SK-N-SH (cell line): ENCODE measurements around the gene KLHL17. TPM values are rescaled to one million over a fixed set of nuclear protein-coding genes. Genes with fewer than 3 reads are reported as not detected.
A peak's percentile ranks its signal among the peaks of the same experiment; 100 is the strongest.

Experiments
- CTCF ChIA-PET: fragments of 300-600, 350-600 bp; formaldehyde crosslinking; extraction: SDS; loops from one replicate; lab custom pipeline; 2021; lab: Yijun Ruan, JAX
- POLR2A ChIA-PET: fragments of 350-600 bp; sonication (Branson Sonifier 250); formaldehyde crosslinking; extraction: SDS; loops from one replicate; lab custom pipeline; 2020; ENCODE audit warnings: antibody characterized with exemption, inconsistent platforms; lab: Yijun Ruan, JAX
- DNase-seq: peaks from one replicate; pipeline ENCODE4 v3.0.0; 2012
- H2AFZ ChIP-seq: fragments of 200-600 bp; sonication (generic); 2 replicates; pipeline ENCODE4 v1.8.1; 2016; ENCODE audit warnings: antibody characterized with exemption, mild to moderate bottlenecking, low read depth
- H3F3A ChIP-seq: fragments of 200-600 bp; sonication (generic); replicated peaks from 2 replicates; pipeline ENCODE3; 2016; ENCODE audit warnings: antibody characterized with exemption, mild to moderate bottlenecking; ENCODE audit not compliant: insufficient read depth
- H3K27ac ChIP-seq, 2 experiments: fragments of 200-500 bp in 1 of 2; fragments of 200-600 bp in 1 of 2; sonication (Bioruptor generic) in 1 of 2; sonication (generic), shearing (Covaris generic) in 1 of 2; 2 replicates each; pipeline versions ENCODE4 v1.5.1 to v1.6.1; 2014 to 2016; ENCODE audit warnings: low read depth in 2 of 2, inconsistent platforms in 1 of 2, low read length in 1 of 2, mild to moderate bottlenecking in 1 of 2, mixed read lengths in 1 of 2
- H3K27me3 ChIP-seq: fragments of 200-600 bp; sonication (generic), shearing (Covaris generic); 2 replicates; pipeline ENCODE4 v1.6.1; 2016; ENCODE audit warnings: mixed run types; ENCODE audit not compliant: insufficient read depth
- H3K36me3 ChIP-seq, 2 experiments: fragments of 200-500 bp in 1 of 2; fragments of 200-600 bp in 1 of 2; sonication (Bioruptor generic) in 1 of 2; sonication (generic) in 1 of 2; replicated peaks in 1 of 2; 2 replicates each; pipeline versions ENCODE3 to v1.5.1; 2014 to 2016; ENCODE audit warnings: low read length in 1 of 2, mild to moderate bottlenecking in 1 of 2; ENCODE audit not compliant: insufficient read depth in 2 of 2, control insufficient read depth in 1 of 2
- H3K4me1 ChIP-seq, 2 experiments: fragments of 200-500 bp in 1 of 2; fragments of 200-600 bp in 1 of 2; sonication (Bioruptor generic) in 1 of 2; sonication (generic), shearing (Covaris generic) in 1 of 2; 2 replicates each; pipeline versions ENCODE4 v1.5.1 to v1.6.1; 2014 to 2016; ENCODE audit warnings: low read depth in 1 of 2, low read length in 1 of 2, mixed run types in 1 of 2; ENCODE audit not compliant: insufficient read depth in 2 of 2, control insufficient read depth in 1 of 2
- H3K4me2 ChIP-seq: fragments of 200-600 bp; sonication (generic), shearing (Covaris generic); 2 replicates; pipeline ENCODE4 v1.6.1; 2017; ENCODE audit warnings: mixed run types
- H3K4me3 ChIP-seq, 2 experiments: fragments of 200-500 bp in 1 of 2; fragments of 200-600 bp in 1 of 2; sonication (Bioruptor generic) in 1 of 2; sonication (generic), shearing (Covaris generic) in 1 of 2; 2 replicates each; pipeline versions ENCODE4 v1.5.1 to v1.8.1; 2014 to 2016; ENCODE audit warnings: low read depth in 2 of 2, inconsistent platforms in 1 of 2, low read length in 1 of 2, mild to moderate bottlenecking in 1 of 2, mixed read lengths in 1 of 2, moderate library complexity in 1 of 2
- H3K79me2 ChIP-seq: fragments of 200-600 bp; sonication (generic); 2 replicates; pipeline ENCODE4 v1.8.1; 2017; ENCODE audit warnings: mild to moderate bottlenecking; ENCODE audit not compliant: insufficient read depth
- H3K9ac ChIP-seq: fragments of 200-600 bp; sonication (generic); 2 replicates; pipeline ENCODE4 v1.6.1; 2017; ENCODE audit warnings: mixed run types
- H3K9me2 ChIP-seq: fragments of 200-600 bp; sonication (generic); 2 replicates; pipeline ENCODE4 v1.6.1; 2017; ENCODE audit warnings: mixed run types
- H3K9me3 ChIP-seq: fragments of 200-600 bp; sonication (generic); 2 replicates; pipeline ENCODE4 v1.6.1; 2017; ENCODE audit warnings: mixed run types, mild to moderate bottlenecking, moderate library complexity
- H4K20me1 ChIP-seq: fragments of 200-600 bp; sonication (generic); 2 replicates; pipeline ENCODE4 v1.6.1; 2017; ENCODE audit warnings: mild to moderate bottlenecking, mixed run types; ENCODE audit not compliant: insufficient read depth
- CHD2 ChIP-seq: fragments of 150-350 bp; IDR thresholded peaks from 2 replicates; pipeline ENCODE4 v1.6.1; 2018; ENCODE audit warnings: low read length; ENCODE audit not compliant: partially characterized antibody
- EP300 ChIP-seq, 2 experiments: IDR thresholded peaks; 2 replicates each; pipeline versions ENCODE4 v1.4.0 to v1.6.1; 2012; ENCODE audit warnings: borderline replicate concordance in 1 of 2, low read depth in 1 of 2, low read length in 1 of 2
- FOXJ3 ChIP-seq: sonication (generic); formaldehyde crosslinking; IDR thresholded peaks from 2 replicates; pipeline ENCODE4 v1.5.1; 2020; ENCODE audit warnings: mild to moderate bottlenecking, missing genetic modification reagents
- GABPA ChIP-seq: IDR thresholded peaks from 2 replicates; pipeline ENCODE4 v1.4.0; 2012; ENCODE audit warnings: low read depth, mild to moderate bottlenecking
- GATA2 ChIP-seq: sonication (generic); formaldehyde crosslinking; IDR thresholded peaks from 2 replicates; pipeline ENCODE4 v1.5.0; 2020; ENCODE audit warnings: mild to moderate bottlenecking, missing genetic modification reagents
- IRF3 ChIP-seq: fragments of 150-350 bp; IDR thresholded peaks from 2 replicates; pipeline ENCODE4 v1.6.1; 2016; ENCODE audit warnings: mild to moderate bottlenecking, low read depth, low read length
- MAX ChIP-seq: IDR thresholded peaks from 2 replicates; pipeline ENCODE4 v1.4.0; 2012; ENCODE audit warnings: low read depth
- MXI1 ChIP-seq: IDR thresholded peaks from 2 replicates; pipeline ENCODE4 v1.6.1; 2012; ENCODE audit warnings: mild to moderate bottlenecking, low read depth, low read length, improper control_type of control experiment
- NFIC ChIP-seq: IDR thresholded peaks from 2 replicates; pipeline ENCODE4 v1.4.0; 2012; ENCODE audit warnings: borderline replicate concordance
- RXRA ChIP-seq: IDR thresholded peaks from 2 replicates; pipeline ENCODE4 v1.4.0; 2012; ENCODE audit warnings: low read depth, mild to moderate bottlenecking, borderline replicate concordance
- TCF12 ChIP-seq: IDR thresholded peaks from 2 replicates; pipeline ENCODE4 v1.4.0; 2012
- USF1 ChIP-seq: IDR thresholded peaks from 2 replicates; pipeline ENCODE4 v1.4.0; 2012; ENCODE audit warnings: low read depth, borderline replicate concordance
- WGBS: methylation state at CpG from one replicate; pipeline ENCODE4 v1.1.6; 2017; ENCODE audit warnings: low lambda C conversion rate; 5-methylcytosine and 5-hydroxymethylcytosine counted together
- polyA plus RNA-seq, 3 experiments: library from polyadenylated mRNA; depleted of rRNA; stranded (reverse); fragments of >200 nt; gene quantifications; 2 replicates each; pipeline ENCODE4 v1.2.3, GENCODE V29; 2012

Gene KLHL17
- polyA plus RNA-seq, 1 of the 3 experiments (the other 2 are of a cell fraction): 27.3 TPM

- CTCF ChIA-PET: interaction anchor here (1.0 to 5.8 kb wide), 10 partner anchors 10 to 100 kb away, joined by 3 to 44 read pairs (median 5); partner anchors contain the start of genes ISG15 and NOC2L
Measured at GRCh38 chr1:1004780-1005697, 44.7 kb downstream of the KLHL17 start.

More at GRCh38 chr1:1004780-1005697, 44.7 kb downstream of the KLHL17 start:
- H2AFZ ChIP-seq: no peak overlapping the region
- no peak for TF ChIP-seq GABPA
- TF ChIP-seq RXRA: no peak
- TF ChIP-seq GATA2: peak; percentile 90
- TF ChIP-seq IRF3: no peak
- TF ChIP-seq MXI1: peak; percentile 85
- 0 out of 2 replicates have a peak, but pooled peaks have one; percentile 12 for TF ChIP-seq TCF12
- peak in 1 of 2 experiments; percentile 25; a peak in 1 of 4 replicates for TF ChIP-seq EP300 (IDR thresholded peaks at IDR 0.05; ENCODE audit: borderline replicate concordance in 1 of 2, low read depth in 1 of 2, low read length in 1 of 2)
- no peak for TF ChIP-seq USF1
- peak; percentile 54; the same call in 1 of the 2 replicates for TF ChIP-seq MAX
- TF ChIP-seq NFIC: peak; percentile 42
- TF ChIP-seq FOXJ3 (CRISPR knock-in tag): peak; percentile 74; the same call in 1 of the 2 replicates
- no peak for TF ChIP-seq CHD2
- H3K27me3 ChIP-seq: peaks cover 7% of the 10 kb centered on the region; the same call in 1 of the 2 replicates
- H3K27ac ChIP-seq: peak overlapping the region in 1 of 2 experiments; percentile 98; a peak in 2 of 4 replicates
- no peak overlapping the region for H3K9ac ChIP-seq
- H3K4me1 ChIP-seq: peaks cover 0 to 43% of the 10 kb centered on the region in 2 experiments; a peak in 1 of 4 replicates
- H3K4me2 ChIP-seq: peak overlapping the region; percentile 4; the same call in 1 of the 2 replicates
- no peaks in the 10 kb centered on the region for H4K20me1 ChIP-seq
- peak overlapping the region in 1 of 2 experiments; percentile 18; a peak in 1 of 4 replicates for H3K4me3 ChIP-seq
- no peaks in the 10 kb centered on the region for H3K36me3 ChIP-seq
- no peaks in the 10 kb centered on the region for H3K9me2 ChIP-seq
- WGBS: 31% methylated on average over 16 of the region's 21 CpGs
- no peaks in the 10 kb centered on the region for H3K79me2 ChIP-seq
- no peaks in the 10 kb centered on the region for H3F3A ChIP-seq
- peak; percentile 90 for DNase-seq
- POLR2A ChIA-PET: interaction anchor here (0.7 to 1.6 kb wide), 6 partner anchors 9 to 170 kb away, joined by 3 to 5 read pairs (median 3); no protein-coding TSS in a partner anchor
- no peaks in the 10 kb centered on the region for H3K9me3 ChIP-seq
